Measurements from ENCODE around the gene SLC30A2. TPM values are rescaled to one million over a fixed set of nuclear protein-coding genes. Genes with fewer than 3 reads are reported as not detected.

SLC30A2 gene
- polyA plus RNA-seq, 1 experiment: not detected

DNA sequence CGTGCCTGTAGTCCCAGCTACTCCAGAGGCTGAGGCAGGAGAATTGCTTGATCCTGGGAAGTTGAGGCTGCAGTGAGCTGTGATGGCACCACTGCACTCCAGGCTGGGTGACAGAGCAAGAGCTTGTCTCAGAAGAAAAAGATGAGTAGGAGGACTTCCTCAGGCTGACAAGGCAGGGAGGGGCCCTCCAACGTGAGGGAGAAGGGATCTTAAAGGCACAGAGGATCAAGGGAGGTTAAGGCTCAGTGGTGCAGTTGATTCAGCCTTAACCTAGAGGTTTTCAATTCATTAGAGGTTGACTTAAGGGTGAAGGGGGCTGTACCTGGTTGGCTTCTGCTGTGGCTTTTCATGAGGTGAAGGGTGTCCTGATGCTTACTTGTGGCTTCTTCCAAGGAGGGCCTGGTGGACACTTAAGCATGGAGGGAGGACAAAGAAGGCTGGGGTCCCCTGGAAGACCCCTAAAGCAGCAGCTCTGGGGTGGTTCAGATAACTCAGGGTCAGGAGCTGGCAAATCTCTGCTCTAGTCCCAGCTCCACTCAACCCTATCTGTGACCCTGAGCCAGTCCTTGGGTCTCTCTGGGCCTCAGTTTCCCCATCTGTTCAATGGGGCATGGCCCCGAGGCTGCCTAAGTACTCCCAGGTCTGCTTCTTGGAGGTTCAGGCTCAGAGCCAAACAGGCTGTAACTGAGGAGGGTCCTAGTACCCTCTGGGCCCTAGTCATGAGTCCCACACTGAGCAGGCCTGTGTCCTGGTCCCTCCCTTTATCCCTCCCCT lies 18.0 kb downstream of the SLC30A2 start:
- CTCF ChIA-PET: interaction anchor here (1.8 to 2.1 kb wide), 2 partner anchors 8 to 117 kb away, joined by 6 to 12 read pairs; no protein-coding TSS in a partner anchor
- Histone ChIP-seq H3K27me3 (ENCODE audit: control insufficient read depth, insufficient read depth, low read length) (no peaks in the 10 kb centered on the region), H3K36me3 (ENCODE audit: control insufficient read depth, insufficient read depth, low read length) (no peaks in the 10 kb centered on the region), H3K4me3 (ENCODE audit: low read depth, low read length) (no peak overlapping the region)
- TF ChIP-seq, protein P1, sequence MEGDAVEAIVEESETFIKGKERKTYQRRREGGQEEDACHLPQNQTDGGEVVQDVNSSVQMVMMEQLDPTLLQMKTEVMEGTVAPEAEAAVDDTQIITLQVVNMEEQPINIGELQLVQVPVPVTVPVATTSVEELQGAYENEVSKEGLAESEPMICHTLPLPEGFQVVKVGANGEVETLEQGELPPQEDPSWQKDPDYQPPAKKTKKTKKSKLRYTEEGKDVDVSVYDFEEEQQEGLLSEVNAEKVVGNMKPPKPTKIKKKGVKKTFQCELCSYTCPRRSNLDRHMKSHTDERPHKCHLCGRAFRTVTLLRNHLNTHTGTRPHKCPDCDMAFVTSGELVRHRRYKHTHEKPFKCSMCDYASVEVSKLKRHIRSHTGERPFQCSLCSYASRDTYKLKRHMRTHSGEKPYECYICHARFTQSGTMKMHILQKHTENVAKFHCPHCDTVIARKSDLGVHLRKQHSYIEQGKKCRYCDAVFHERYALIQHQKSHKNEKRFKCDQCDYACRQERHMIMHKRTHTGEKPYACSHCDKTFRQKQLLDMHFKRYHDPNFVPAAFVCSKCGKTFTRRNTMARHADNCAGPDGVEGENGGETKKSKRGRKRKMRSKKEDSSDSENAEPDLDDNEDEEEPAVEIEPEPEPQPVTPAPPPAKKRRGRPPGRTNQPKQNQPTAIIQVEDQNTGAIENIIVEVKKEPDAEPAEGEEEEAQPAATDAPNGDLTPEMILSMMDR (IDR thresholded peaks at IDR 0.05; ENCODE audit: insufficient read depth, low read depth, low read length): no peak
- POLR2A ChIA-PET: no interaction called here
- DNase-seq (ENCODE audit: low read depth): no peak

DNA sequence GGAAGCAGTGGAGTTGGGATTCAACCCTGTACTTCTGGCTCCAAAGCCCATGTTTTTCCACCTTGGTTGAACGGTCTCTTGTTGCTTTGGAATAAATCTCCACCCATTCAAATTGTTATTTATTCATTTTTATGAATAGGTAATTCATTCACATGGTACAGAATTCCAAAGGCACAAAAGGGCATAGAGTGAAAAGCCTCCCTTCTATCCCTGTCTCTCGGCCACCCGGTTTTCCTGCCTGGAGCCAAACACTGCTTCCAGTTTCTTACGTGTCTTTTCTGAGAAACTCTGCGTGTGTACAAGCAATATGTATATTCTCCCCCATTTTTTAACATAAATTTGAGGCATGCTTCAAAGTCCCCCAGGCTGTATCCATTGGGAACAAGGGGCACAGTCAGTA lies 20.4 kb downstream of the SLC30A2 start:
- DNase-seq (ENCODE audit: low read depth): no peak
- TF ChIP-seq, protein P1 (IDR thresholded peaks at IDR 0.05; ENCODE audit: insufficient read depth, low read depth, low read length): no peak
- POLR2A ChIA-PET: no interaction called here

DNA sequence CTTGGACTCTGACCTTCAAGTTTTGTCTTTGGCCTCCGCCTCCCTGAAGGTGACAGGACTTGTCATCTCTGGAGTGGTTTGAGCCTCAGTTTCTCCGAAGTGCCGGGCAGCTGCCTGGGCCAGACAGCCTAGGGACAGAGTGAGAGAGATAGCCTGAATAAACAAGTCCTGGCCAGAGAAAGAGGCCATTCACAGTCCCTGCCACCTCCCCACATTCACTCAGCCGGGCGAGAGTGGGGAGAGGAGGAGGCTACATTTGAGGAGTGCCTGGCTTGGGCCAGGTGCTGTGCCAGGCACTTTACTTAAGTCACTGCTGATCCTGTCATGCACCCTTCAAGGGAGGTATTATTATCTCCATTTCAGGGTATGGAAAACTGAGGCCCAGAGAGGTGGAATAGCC lies 20.9 kb downstream of the SLC30A2 start:
- ChIA-PET POLR2A (no interaction called here), CTCF (interaction anchor here (1.4 to 2.3 kb wide), 3 partner anchors 10 to 130 kb away, joined by 4 to 7 read pairs (median 6); partner anchors contain the start of gene PAFAH2)
- H3K36me3 ChIP-seq (ENCODE audit: control insufficient read depth, insufficient read depth, low read length): no peaks in the 10 kb centered on the region
- no peaks in the 10 kb centered on the region for H3K27me3 ChIP-seq (ENCODE audit: control insufficient read depth, insufficient read depth, low read length)
- TF ChIP-seq, protein P1 (IDR thresholded peaks at IDR 0.05; ENCODE audit: insufficient read depth, low read depth, low read length): no peak
- H3K4me3 ChIP-seq (ENCODE audit: low read depth, low read length): no peak overlapping the region
- no peak for DNase-seq (ENCODE audit: low read depth)

More for the DNA sequence above, 20.4 kb downstream of the SLC30A2 start:
- CTCF ChIA-PET: no interaction called here
- H3K4me3 ChIP-seq (ENCODE audit: low read depth, low read length): no peak overlapping the region
- H3K36me3 ChIP-seq (ENCODE audit: control insufficient read depth, insufficient read depth, low read length): no peaks in the 10 kb centered on the region
- H3K27me3 ChIP-seq (ENCODE audit: control insufficient read depth, insufficient read depth, low read length): no peaks in the 10 kb centered on the region

DNA sequence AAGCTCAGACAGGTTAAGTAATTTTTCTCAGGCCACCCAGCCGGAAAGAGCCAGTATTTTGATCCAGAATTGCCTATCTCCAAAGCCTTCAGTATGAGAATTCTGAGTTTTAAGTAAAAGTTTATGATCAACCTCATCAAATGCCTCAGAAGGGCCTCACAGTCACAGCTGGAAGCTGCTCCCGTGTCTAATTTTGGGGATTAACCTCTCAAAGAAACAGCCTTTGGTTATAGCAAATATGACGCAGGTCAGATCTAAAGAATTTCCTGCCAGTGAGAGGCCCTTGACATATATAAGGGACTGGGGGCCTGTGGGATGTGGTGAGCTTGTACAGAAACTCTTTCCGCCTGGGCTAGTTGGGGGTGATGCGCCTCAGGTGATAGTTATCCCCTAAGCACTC lies 22.1 kb downstream of the SLC30A2 start:
- H3K4me3 ChIP-seq (ENCODE audit: low read depth, low read length): no peak overlapping the region
- CTCF ChIA-PET: interaction anchor here (1.4 to 2.3 kb wide), 5 partner anchors 11 to 129 kb away, joined by 4 to 7 read pairs (median 6); partner anchors contain the start of gene PAFAH2
- POLR2A ChIA-PET: no interaction called here
- TF ChIP-seq, protein P1 (IDR thresholded peaks at IDR 0.05; ENCODE audit: insufficient read depth, low read depth, low read length): no peak
- DNase-seq (ENCODE audit: low read depth): no peak
- H3K27me3 ChIP-seq (ENCODE audit: control insufficient read depth, insufficient read depth, low read length): no peaks in the 10 kb centered on the region
- no peaks in the 10 kb centered on the region for H3K36me3 ChIP-seq (ENCODE audit: control insufficient read depth, insufficient read depth, low read length)

DNA sequence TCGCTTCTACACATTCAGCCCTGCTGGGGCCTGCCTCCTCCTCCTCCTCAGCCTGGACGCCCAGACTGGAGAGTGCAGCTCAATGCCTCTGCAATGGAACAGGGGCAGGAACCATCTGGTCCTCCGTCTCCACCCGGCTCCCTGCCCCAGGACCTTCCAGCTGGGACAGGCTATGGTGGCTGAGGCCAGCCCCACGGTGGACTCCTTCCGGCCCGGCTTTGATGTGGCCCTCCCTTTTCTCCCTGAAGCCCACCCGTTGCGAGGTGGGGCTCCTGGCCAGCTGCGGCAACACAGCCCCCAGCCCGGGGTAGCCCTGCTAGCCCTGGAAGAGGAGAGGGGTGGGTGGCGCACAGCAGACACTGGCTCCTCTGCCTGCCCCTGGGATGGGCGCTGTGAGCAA lies 22.9 kb downstream of the SLC30A2 start:
- CTCF ChIA-PET: interaction anchor here (1.8 to 2.3 kb wide), 4 partner anchors 13 to 128 kb away, joined by 5 to 9 read pairs (median 6); partner anchors contain the start of gene PAFAH2
- no peak overlapping the region for H3K4me3 ChIP-seq (ENCODE audit: low read depth, low read length)

More for the DNA sequence above, 22.9 kb downstream of the SLC30A2 start:
- no peak for DNase-seq (ENCODE audit: low read depth)
- TF ChIP-seq, protein P1 (IDR thresholded peaks at IDR 0.05; ENCODE audit: insufficient read depth, low read depth, low read length): no peak
- no peaks in the 10 kb centered on the region for H3K36me3 ChIP-seq (ENCODE audit: control insufficient read depth, insufficient read depth, low read length)
- POLR2A ChIA-PET: no interaction called here
- H3K27me3 ChIP-seq (ENCODE audit: control insufficient read depth, insufficient read depth, low read length): no peaks in the 10 kb centered on the region

Measured in BJ (cell line).